ENCODE measurements around the gene DCAF10. TPM values are rescaled to one million over a fixed set of nuclear protein-coding genes. Genes with fewer than 3 reads are reported as not detected.
"Not testable (repeated sequence)": the region's sequence is repeated elsewhere in the genome, so short reads cannot be mapped to it uniquely, and the experiment has no call there.

DCAF10 gene
- total RNA-seq, 1 experiment from 2014 or later: 16.9 TPM

DNA sequence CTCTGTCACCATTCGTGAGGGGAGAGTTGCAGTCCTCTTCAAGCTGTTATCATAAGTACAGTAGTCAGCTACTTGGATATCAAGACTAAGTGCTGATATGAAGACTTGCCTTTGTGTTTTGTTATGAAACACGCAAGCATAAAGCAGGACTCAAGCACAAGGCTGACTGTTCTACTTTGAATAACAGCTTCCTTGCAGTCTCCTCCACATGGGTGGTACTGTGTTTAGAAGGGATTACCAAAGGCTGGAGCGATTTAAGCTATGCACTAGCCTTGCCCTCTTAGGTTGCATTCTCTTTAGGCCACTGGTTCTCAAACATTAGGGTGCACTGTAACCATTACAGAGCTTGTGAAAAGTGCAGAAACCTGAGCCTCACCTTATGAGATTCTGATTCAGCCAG, 61.9 kb downstream of the DCAF10 start:
- no peak for DNase-seq (ENCODE audit: low read depth)

- DNase-seq (ENCODE audit: low read depth): no peak
Observed at GRCh38 chr9:37870081-37870798, 69.6 kb downstream of the DCAF10 start.

- DNase-seq (ENCODE audit: low read depth): no peak
Observed at GRCh38 chr9:37870799-37871176, 70.2 kb downstream of the DCAF10 start.

DNA sequence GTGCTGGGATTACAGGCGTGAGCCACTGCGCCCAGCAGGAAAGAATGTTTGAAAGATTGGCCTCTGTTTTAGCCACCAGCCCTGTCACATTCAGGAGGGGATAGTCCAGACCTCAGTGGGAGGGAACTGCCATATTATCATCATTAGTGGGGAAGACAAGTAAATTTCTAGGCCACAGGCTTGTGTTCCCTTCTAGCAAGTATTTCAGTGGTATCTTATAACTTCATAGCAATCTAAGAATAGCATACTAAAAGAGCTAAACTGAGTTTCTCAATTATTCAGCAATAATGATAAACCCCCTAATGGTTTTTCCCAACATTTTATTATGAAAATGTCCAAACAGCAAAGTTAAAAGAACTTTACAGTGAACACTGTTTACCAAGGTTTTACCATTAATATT, 73.4 kb downstream of the DCAF10 start:
- no peak for DNase-seq (ENCODE audit: low read depth)

DNA sequence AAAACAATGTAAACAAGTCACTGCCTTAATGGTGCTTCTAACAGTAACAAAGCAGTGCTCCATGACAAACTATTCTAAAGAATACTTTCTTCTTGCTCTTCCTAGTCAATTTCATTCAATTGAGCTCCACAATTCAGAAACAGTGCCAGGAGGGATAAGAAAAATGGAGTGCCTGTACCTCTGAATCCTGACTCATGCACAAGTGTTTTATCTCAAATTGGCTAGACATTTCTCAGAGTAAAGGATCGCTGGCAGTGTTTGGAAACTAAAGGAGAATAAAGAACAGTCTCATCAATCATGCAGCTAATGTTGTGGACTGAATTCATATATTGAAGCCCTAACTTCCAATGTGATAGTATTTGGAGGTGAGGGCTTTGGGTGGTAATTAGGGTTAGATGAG, 75.8 kb downstream of the DCAF10 start:
- no peak for DNase-seq (ENCODE audit: low read depth)

DNA sequence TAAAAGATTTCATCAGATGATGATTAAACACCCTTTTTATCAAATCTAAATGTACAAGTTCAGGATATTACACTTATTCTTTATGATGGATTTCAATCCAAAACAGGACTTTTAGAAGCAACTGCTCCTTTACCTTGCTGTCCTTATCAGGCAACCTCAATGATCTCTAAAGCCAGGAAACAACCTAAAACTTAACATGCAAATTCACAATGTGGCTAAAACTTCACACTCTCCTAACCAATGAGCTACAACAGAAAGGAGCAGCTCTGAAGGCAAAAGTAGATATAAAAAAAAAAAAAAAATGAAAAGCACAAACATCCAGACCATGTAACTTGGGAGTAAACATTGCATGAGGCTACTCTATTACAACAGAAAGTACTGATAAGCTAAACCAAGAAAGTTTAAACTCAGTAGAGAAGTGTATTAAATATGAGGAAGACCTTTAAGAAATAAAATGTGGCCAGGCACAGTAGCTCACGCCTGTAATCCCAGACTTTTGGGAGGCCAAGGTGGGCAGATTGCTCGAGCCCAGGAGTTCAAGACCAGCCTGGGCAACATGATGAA, 80.4 kb downstream of the DCAF10 start:
- no peak for DNase-seq (ENCODE audit: low read depth)

- DNase-seq (ENCODE audit: low read depth): peak; percentile 32
Observed at GRCh38 chr9:37887977-37888583, 87.5 kb downstream of the DCAF10 start.

DNA sequence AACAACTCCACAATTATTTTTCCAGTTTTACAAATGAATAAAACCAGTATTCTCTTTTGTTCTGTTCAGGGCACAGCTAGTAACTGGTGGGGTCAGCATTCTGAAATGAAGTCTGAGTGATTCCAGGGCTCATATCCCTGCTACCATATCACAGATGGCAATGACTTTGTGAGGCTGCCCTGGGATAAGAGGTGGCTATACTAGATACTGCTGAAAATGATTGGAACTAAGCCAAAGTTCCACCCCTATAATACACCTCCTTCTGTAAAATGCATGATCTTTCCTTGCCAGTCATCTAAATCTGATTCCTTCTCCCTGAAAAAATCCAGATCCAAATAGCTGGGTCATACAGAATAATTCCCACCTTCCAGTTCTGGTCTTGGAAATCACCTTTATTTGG, 88.9 kb downstream of the DCAF10 start:
- no peak for DNase-seq (ENCODE audit: low read depth)

DNA sequence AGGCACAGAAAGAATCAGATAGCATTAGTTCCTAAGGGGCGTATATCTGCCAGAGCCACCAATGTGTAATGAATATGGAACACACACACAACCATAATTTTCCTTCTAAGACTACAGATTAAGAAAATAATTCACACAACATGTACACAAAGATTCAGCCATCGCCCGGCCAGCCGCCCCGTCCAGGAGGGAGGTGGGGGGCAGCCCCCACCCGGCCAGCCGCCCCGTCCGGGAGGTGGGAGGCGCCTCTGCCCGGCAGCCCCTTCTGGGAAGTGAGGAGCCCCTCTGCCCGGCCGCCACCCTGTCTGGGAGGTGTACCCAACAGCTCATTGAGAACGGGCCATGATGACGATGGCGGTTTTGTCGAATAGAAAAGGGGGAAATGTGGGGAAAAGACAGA, 90.4 kb downstream of the DCAF10 start:
- DNase-seq (ENCODE audit: low read depth): not testable (repeated sequence)

DNA sequence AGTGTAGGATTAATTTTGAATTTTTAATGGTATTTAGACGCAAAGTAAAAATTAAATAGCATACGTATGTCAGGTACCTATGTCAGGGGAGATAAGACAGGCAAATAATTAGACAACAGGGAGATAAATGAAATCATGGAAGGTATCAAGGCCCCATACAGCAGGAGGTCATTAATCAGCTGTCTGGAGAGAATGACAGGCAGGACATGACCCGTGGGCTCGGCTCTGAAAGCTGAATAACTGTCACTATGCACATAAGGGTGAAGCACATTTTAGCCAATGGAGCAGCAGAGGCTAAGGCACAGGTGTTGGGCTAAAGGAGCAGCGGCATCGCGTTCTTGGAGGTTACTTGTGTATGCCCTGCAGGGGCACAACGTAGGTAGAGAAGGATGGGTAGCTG, 91.5 kb downstream of the DCAF10 start:
- no peak for DNase-seq (ENCODE audit: low read depth)

- no peak for DNase-seq (ENCODE audit: low read depth)
Observed at GRCh38 chr9:37897665-37898064, 97.1 kb downstream of the DCAF10 start.

GRCh38 chr9:37899041-37899440, 98.4 kb downstream of the DCAF10 start:
- peak; percentile 36 for DNase-seq (ENCODE audit: low read depth)

DNA sequence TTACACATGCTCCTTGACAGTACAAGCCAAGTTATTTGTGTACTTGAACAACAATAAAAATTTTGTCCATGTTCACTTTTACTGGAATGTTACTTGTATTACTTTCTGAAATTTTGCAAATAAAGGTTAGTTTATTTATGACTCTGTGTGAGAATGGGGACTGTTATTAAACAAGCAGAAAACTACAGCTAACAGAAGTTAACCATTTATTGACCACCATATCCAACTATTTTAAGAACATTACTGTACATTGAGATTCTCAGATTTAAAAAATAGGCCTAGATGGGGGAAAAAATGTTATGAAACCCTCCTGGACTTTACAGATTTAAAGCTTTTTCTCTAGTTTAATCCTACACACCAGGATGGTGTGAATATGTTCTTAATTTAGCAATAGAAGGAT, 101.5 kb downstream of the DCAF10 start:
- DNase-seq (ENCODE audit: low read depth): no peak

DNA sequence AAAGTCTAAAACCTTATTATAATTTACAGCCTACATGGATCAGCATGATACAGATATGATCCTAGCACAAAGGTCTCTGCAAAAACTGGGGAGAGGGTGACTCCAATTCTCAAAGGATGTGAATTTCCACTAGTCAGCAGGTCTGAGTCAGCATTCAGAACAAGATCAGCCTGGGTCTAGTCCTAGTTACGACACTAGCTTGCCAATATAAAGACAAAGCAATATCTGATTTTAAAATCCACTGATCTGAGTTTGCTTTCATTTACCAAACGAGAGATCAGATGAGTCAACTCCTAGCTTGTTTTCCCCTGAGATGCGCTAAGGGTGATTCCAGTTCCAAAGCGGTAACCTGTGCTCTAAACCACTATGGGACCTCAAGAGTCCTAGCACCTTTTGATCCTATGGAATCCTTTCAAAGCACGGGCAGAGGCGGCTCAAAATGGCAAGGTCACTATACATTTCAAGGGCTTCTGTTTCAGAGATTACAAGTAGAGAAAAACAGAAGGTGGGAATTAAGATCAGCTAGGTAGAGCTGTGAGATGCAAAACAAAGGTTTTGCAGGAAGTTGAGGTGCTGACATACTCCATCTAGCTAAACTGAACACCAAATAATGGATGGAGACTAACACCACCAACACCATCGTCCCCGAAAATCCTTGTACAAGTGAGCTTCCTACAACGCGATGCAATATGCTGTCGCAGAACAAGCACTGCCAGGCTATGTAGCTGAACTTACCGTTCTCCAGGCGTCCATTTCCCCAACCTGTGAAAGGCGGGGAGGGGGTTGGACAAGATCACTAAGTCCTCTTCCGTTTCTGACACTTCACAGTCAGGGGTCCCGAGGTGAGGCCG, 102.4 kb downstream of the DCAF10 start:
- peak; percentile 48 for DNase-seq (ENCODE audit: low read depth)

GRCh38 chr9:37903647-37904444, 103.2 kb downstream of the DCAF10 start, which contains the start of gene SLC25A51:
TSS of gene SLC25A51 (minus strand) at chr9:37904127. CDS start at chr9:37888550, 15,577 bp downstream.
- DNase-seq (ENCODE audit: low read depth): peak; percentile 91

GRCh38 chr9:37904445-37905130, 104.0 kb downstream of the DCAF10 start:
- no peak for DNase-seq (ENCODE audit: low read depth)

GRCh38 chr9:37905131-37905505, 104.5 kb downstream of the DCAF10 start:
- DNase-seq (ENCODE audit: low read depth): no peak

DNA sequence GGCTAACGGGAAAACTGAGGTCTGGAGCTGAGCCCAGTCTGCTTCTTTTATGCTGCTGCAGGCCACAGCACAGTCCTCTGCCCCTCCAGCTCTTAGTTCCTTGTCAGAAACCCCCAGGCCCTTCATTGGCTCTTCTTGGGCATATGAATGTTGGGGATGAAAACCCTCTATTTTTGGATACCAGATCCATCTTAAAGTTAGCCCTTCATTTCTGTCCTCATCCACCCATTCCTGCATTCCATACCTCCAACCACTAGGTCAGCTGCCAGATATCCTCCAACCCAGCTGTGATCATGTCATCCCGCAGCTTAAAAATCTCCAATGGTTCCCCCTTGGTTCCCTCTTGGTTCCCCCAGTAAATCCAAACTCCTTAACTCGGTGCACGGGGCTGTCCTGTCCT, 105.2 kb downstream of the DCAF10 start:
- no peak for DNase-seq (ENCODE audit: low read depth)

DNA sequence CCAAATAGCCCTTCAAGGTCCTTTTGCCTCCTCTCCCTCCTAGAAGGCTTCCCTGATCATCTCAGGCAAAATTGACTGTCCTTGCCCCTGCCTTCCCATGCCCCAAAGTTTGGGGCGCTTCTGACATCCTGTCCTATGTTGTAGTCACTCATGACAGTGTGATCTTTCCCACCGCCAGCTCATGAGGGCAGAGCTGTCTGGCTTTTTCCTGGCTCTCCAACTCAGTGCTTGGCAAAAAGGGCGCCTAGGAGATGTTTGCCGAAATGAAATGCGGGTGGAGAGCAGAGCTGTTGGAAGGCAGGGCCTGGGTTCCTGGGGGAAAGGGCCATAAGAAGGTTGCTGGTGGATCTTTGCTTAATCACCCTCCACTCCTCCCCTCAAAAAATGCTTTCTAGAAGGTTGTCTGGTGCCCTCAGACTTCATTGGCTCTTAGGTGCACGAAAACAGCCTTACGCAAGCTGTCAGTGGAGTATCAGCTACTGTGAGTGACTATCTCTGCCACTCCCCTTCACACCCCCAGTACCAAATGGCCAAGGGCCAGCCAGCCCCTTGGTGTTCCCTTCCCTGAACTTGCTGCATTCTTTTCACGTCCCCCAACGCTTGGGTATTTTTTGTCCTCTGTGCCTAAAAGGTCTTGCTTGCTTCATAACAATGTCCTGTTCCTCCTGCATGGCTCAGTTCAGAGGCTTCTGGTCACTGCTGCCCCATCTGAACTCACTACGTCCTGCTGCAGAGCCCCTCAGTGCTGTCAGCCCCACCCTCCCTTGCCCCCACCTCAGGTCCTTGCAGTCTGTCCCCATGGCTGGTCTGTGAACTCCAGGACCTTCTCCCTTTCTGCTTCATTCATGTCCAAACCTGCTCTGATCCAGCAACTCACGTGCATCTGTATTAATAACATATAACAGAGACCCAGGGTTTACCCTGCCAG, 106.0 kb downstream of the DCAF10 start:
- DNase-seq (ENCODE audit: low read depth): no peak

GRCh38 chr9:37908283-37908682, 107.7 kb downstream of the DCAF10 start:
- no peak for DNase-seq (ENCODE audit: low read depth)
